GM10266 (cell line): ENCODE data around the gene ANO5.

ENCODE experiments used
- DNase-seq: peaks from one replicate; pipeline ENCODE4 v3.0.0; 2012; ENCODE audit errors: extremely low spot score
- TF ChIP-seq, protein P1 (sequence below): IDR thresholded peaks from 2 replicates; pipeline ENCODE4 v1.5.1; 2012; ENCODE audit warnings: mild to moderate bottlenecking, low read depth; ENCODE audit not compliant: control insufficient read depth, insufficient read depth; ENCODE audit errors: missing control alignments

ANO5 gene, protein sequence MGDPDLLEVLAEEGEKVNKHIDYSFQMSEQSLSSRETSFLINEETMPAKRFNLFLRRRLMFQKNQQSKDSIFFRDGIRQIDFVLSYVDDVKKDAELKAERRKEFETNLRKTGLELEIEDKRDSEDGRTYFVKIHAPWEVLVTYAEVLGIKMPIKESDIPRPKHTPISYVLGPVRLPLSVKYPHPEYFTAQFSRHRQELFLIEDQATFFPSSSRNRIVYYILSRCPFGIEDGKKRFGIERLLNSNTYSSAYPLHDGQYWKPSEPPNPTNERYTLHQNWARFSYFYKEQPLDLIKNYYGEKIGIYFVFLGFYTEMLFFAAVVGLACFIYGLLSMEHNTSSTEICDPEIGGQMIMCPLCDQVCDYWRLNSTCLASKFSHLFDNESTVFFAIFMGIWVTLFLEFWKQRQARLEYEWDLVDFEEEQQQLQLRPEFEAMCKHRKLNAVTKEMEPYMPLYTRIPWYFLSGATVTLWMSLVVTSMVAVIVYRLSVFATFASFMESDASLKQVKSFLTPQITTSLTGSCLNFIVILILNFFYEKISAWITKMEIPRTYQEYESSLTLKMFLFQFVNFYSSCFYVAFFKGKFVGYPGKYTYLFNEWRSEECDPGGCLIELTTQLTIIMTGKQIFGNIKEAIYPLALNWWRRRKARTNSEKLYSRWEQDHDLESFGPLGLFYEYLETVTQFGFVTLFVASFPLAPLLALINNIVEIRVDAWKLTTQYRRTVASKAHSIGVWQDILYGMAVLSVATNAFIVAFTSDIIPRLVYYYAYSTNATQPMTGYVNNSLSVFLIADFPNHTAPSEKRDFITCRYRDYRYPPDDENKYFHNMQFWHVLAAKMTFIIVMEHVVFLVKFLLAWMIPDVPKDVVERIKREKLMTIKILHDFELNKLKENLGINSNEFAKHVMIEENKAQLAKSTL

DNA sequence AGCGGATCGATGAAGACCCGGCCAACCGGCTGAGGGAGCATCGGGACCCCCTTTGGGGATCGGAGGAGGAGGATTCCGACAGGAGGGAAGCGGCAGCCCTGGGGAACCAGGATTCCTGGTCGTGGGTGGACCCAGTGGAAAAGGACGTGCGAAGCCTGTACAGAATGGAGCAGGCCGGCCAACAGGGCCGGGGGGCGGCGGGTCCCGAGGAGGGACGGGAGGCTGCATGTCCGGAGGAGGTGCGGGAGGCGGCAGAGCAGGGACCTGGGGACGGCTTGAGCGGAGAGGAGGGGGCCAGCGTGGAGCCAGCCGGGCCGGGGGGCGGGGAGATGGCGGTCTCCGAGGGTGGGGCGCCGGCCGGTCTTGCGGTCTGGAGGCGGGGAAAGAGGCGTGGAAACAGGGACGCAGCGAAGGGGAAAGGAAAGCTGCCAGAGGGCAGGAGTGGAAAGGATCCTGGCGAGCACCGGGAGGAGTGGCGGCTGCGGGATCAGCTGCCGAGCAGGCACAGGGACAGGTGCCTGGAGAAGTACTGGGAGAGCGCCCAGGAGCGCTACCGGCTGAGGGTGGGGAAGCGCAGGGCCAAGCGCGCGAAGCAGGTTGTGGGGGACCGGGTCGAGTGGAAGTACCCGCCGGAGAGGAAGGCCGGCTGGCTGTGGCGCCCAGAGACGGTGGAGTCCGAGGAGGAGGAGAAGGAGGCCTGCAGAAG lies at the start of gene ANO5:
TSS of gene ANO5 (plus strand) at position 444 of the 706 bp plus-strand sequence. CDS start 408 bp downstream, outside the sequence.
- TF ChIP-seq, protein P1, sequence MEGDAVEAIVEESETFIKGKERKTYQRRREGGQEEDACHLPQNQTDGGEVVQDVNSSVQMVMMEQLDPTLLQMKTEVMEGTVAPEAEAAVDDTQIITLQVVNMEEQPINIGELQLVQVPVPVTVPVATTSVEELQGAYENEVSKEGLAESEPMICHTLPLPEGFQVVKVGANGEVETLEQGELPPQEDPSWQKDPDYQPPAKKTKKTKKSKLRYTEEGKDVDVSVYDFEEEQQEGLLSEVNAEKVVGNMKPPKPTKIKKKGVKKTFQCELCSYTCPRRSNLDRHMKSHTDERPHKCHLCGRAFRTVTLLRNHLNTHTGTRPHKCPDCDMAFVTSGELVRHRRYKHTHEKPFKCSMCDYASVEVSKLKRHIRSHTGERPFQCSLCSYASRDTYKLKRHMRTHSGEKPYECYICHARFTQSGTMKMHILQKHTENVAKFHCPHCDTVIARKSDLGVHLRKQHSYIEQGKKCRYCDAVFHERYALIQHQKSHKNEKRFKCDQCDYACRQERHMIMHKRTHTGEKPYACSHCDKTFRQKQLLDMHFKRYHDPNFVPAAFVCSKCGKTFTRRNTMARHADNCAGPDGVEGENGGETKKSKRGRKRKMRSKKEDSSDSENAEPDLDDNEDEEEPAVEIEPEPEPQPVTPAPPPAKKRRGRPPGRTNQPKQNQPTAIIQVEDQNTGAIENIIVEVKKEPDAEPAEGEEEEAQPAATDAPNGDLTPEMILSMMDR, result no peak
- peak; percentile 55 for DNase-seq

DNA sequence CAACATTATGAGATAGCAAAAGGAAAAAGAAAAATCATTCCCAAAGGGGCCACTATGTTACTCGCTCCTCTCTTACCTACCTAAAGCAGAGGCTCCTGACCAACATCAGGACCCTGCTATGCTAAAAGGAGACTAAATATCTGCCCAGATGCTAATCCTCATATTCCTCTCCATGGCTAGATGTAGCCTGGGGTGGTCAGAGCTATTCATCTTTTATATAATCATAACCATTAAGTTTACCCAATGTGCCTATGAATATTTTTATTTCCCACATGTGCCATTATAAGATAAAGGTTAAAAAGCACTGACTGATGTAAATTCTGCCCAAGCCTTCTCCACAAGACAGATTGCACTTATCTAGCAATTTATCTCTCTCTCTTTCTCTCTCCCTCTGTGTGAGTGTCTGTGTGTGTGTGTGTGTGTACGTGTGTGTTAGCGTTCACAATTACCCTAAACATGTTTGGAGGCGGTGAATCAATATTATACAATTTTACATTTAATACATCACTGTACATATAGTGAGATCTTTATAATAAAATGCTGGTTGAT lies 41.2 kb upstream of the ANO5 start:
- no peak for DNase-seq
- TF ChIP-seq, protein P1, result no peak

DNA sequence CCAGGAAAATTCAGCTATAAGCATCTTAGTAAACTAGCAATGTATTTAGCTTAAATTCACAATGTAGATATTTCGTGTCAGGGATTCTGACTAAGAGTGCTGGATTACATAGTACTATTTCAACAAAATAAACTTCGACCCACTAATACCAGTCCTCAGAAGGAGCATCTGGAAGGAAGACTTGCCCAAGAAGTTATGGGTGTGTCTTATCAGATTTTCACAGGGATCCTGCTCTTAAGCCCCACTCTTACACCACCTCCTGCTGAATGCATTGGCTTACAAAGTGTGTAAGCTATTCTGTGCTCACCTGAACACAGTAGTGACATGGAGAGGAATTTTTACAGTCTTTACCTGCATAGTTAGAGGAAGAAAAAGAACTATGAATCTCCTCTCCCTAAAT lies 35.4 kb upstream of the ANO5 start:
- TF ChIP-seq, protein P1, result no peak
- DNase-seq, result no peak

DNA sequence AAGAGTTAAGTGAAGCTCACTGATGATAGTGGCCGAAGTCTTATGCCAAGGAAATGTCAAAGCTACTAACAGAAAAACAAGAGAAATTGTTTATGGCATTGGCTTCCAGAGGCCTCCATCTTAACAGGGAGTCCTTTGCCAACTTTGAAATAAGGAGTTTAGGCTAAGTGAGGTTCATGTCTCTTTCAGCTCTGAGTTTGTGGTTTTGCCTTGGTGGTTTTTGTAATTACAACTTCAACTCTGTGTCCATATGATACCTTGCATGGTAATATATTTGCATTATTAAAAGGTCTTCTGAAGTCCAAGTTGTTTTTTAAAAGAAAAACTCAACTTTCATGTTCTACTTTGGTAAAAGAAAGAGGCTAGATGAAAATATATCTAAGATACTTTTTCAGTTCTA lies 31.4 kb upstream of the ANO5 start:
- no peak for DNase-seq
- TF ChIP-seq, protein P1, result no peak

DNA sequence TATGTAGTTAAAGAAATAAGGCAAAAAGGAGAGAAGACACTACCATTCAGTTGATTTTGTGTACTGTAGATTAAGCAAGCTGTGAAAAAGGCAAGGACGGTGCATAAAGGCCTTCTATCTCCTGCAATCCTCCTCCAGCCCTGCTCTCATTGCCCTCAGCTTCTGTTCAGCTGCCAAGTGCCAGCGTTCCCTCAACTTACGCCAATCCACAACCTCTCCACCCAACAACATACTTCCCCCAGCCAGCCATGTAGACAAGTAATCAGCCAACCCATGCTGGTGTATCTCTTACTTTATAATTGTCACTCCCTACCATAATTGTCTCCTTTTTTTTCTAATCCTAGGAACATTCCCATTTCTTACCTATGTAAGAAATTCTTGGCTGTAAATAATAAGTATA lies 30.1 kb upstream of the ANO5 start:
- TF ChIP-seq, protein P1, result no peak
- no peak for DNase-seq

DNA sequence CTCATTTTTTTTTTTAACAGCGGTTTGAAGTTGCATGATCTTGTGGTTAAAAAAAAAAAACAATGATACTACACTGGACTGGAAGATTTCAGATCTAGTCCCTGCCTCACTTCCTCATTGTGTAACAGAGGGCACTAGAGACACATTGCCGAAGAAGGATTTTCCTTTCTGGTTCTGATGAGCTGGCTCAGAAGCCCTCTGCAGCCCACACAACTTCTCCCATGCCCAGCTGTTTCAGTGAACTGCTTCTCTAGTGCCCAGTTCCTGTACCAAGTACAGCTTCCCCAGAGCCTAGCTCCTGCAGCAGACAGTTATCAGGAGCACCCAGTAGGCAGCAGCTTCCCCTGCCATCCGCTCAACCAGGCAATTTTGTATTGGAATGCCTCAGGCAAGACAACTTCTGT lies 29.5 kb upstream of the ANO5 start:
- no peak for DNase-seq
- TF ChIP-seq, protein P1, result no peak
